Measurements from ENCODE around the gene RNF121.

Gene RNF121

DNA sequence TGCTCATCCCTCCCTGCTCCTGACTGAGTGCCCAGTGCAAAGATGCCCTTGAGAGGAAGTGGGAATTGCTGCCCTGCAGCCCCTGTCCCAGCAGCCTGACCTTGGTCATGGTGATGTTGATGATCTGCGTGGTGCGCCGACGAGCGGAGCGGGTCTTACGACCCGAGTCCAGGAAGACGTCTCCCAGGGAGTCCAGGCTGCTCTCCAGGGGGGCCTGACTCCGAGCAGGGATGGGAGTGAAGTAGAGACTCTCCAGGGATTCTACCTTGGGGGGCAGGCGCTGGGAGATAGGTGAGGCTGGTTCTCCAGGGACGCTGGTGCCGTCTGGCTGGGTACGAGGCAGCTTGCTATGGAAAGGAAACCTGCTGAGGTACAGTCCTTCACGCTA, 78.2 kb downstream of the RNF121 start:
- DNase-seq: no peak

- DNase-seq: no peak
Observed at GRCh38 chr11:72007587-72007986, 78.7 kb downstream of the RNF121 start.

DNA sequence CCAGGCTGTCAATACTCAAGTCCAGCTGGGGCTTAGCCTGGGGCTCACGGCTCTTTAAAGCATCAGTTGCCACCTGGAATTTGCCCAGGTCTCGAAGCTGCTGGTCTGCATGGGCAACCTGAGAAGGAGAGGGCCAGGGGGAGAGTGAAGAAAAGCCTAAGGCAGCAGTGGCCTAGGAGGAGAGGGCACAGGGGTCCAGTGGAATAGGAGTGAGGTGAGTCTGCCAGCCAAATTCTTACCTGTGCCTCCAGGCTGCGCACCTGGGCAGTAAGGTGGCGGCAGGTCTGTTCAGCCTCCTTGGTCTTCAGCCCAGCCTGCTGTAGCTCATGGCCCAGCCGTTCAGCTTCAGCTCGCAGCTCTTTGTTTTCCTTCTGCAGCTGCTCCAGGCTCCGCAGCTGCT, 79.9 kb downstream of the RNF121 start:
- no peak for DNase-seq

DNA sequence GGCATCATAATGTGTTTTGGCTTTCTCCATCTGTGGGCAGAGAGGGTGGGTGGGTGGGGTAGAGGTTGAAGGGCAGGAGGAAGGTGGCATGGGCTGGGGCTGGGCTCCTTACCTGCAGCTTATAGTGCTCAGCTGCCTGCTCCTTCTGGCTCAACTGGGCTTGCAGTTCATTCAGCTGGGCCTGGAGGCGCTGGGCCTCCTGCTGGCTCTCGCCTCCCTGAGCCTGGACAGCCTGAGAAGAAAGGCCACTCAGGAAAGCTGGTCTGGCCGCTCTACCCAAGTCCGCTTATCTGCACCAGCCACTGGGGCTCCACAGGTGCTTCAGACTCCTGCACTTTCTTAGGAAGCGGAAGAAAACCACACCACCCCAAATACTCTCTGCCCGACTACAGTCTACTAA, 80.3 kb downstream of the RNF121 start:
- DNase-seq: no peak

GRCh38 chr11:72010529-72011233, 81.8 kb downstream of the RNF121 start:
- no peak for DNase-seq

DNA sequence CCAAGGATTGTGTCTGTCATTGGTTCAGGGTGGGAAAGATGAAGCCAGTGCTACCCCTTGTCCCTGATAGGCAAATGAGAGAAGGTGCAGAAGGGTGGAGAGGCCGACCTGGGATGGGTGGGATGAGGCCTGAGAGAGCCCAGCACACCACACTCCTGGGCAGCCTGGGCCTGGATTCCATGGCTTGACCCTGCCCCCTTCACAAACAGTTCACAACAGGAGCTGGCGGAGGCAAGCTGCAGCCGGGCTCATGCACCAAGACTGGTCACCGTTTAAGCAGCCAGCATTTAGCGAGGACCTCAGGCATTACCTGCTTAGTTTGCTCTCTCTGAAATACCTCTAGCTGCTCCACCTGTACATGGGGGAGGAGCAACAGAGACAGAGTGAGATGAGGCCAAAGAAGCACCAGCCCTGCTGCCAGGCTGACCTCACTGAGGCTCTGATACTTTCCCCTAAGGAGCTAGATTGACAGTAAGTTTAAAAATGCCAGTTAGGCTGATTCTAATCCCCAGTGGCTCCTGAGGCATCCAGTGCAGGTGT, 83.3 kb downstream of the RNF121 start:
- no peak for DNase-seq

- DNase-seq: no peak
Observed at GRCh38 chr11:72012897-72013721, 84.3 kb downstream of the RNF121 start.

DNA sequence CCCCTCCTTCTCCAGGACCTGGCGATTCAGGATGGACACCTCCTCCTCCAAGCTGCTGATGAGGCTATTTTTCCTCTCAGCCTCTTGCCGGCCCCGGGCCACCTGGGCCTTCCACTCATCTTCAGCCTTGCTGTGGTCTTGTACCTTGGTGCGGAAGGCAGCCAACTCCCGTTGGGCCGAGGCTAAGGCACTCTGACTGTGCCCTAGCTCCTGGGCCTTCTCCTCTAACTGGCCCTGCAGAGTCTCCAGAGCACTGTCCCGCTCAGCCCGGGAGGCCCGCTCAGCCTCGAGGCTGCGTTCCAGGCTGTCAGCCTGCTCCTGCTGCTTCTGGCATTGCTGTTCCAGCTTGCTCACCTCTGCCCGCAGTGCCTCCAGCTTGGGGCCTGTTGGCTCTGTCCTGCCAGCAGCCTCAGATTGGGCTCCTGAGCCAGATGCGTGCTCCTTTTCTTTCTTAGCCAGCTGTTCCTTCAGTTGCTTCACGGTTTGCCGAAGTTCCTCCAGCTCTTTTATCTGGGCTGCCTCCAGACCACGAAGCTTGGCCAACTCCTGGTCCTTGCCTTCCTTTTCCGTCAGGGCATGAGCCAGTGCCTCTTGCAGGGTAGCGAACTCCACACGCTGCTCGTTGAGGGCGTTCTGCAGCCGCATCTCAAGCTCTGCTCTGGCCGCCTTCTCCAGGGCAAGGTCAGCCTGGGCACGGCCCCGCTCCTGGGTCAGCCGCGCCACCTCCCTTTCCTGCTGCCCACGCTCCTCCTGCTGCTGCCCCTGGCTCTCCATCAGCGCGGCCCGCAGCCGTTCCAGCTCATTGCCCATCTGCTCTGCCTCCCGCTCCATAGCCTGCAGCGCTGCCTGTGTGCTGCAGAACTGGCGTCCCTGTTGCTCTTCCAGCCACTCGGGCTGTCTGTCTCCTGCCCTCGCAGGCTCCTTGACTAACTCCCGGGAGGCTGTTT, 85.2 kb downstream of the RNF121 start:
- no peak for DNase-seq

GRCh38 chr11:72014761-72015320, 86.0 kb downstream of the RNF121 start:
- DNase-seq: no peak

DNA sequence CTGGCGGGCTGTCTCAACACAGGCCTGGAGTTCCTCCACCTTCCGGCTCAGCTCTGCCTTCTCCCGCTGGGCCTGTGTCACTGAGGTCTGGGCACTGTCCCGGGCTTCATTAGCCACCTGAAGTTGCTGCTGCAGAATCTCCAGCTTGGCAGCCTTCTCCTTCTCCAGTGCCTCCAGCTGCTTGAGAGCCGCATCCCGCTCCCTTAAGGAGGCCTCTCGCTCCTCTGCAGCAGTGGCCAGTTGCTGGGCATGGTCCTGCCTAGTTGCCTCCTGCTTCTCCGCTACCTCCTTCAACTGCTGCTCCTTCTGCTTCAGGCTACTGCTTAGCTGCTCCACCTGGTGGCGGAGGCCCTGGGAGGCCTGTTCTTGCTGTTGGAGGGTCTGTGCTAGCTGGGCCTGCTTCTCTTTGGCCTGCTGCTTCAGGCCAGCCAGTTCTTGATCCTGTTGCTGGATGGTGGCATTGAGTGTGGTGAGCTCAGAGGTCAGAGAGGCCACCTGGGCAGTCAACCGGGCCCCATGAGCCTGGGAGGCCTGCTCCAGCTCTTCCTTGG, 86.7 kb downstream of the RNF121 start:
- no peak for DNase-seq

GRCh38 chr11:72018171-72018570, 89.3 kb downstream of the RNF121 start:
- no peak for DNase-seq

DNA sequence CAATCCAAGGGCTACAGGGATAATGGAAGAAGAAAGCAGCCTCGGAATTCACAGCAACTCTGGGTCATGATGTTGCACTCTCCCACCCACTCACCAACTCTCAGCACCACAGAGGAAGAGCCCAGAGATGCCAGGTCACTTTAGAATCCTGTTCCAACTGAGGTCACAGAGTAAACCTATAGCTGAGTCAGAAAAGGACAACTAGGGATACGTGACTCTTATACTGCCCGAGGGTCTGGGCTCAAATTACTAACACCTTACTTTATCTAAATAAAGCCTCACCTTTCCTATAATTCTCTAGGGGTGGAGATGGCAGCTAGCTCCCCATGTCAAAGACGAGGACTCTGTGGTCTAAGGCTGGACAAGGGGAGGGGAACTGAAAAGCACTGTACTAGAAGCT, 94.5 kb downstream of the RNF121 start:
- no peak for DNase-seq

DNA sequence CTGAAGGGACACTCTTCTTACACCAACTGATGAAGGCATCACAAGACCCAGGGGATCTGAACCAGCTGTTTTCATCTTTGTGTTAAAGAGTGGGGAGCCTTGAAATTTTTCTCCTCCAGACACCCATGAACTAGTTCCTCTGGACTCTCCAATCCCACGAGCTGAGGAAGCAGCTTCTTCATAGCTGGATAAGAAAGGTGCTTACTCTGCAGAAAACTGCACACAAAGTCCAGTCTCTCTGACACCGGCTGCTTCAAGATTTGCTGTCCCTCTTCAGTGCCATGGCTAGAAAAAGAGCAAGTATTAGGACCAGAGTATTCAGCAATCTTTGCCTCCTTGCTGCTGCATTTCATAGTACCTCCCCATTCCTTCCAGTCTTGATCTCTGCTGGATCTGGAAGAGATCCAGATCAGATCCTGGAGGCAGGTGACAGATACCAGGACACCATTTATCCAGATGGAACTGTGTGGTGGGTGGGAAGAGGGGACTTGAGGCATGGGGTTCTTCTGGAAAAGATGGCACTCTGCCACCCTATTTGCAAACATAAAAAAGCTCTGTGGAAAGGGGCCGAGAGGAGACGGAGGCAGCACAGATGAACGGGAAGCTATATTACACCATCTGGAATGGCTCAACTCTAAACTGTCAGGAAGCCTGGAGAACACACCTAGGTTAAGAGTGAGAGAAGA, 95.4 kb downstream of the RNF121 start:
- no peak for DNase-seq

DNA sequence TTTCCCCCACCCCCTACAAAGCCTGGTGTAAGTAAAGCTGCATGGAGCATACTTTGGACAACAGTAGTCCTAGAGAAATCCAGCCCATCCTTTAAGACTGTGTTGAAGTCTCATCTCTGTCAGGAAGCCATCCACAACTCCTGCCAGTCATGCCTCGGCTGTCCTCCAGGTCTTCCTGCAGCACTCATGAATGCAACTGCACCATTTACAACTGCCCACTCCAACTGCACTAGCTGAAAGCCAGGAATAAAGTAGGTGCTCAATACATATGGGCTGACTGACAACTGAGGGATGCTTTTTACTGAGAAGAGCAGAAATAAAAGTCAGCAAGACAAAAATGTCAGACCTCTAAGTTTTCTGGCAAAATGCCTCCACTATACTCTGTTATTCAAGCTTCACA, 97.2 kb downstream of the RNF121 start:
- no peak for DNase-seq

DNA sequence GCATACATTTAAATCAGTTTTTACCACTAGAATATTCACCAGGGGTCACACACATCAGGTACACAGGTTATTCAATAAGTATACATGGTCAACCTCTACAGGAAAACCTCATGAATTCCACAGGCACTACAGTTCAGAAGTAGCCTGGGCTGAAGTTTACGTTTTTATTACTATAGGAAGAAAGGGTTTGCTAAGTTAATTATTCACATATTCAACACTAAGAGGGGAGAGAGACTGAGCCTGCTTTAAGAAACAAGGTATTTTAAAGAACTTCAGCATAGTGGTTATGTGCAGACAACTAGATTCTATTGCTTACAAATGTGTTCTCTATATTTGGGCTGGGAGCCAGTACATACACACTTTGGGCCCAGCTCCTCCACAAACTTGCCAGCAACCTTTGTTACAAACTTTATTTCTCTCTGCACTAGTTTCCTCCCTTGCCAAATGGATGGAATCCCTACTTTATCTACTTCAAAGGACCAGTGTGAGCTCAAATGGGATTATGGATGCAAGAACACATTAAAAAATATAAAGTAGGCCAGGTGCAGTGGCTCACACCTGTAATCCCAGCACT, 101.7 kb downstream of the RNF121 start:
- no peak for DNase-seq

DNA sequence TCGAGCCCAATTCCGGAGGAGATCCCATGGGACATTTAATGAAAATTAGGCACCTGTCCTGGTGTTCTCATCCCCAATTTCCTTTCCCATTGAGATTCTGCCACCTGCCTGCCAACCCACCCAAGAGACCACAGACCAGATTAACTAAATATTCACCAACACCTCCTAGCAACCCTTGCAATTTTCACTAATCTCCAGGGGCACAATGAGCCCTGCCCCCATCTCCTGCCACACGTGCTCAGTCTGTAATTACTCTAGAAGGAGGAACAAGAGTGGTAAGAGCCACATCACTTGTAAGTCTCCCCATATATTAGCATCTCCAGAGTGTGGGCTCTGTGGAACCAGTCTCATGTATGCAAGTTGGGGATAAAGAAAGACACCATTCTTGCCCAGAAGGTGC, 107.8 kb downstream of the RNF121 start:
- no peak for DNase-seq

DNA sequence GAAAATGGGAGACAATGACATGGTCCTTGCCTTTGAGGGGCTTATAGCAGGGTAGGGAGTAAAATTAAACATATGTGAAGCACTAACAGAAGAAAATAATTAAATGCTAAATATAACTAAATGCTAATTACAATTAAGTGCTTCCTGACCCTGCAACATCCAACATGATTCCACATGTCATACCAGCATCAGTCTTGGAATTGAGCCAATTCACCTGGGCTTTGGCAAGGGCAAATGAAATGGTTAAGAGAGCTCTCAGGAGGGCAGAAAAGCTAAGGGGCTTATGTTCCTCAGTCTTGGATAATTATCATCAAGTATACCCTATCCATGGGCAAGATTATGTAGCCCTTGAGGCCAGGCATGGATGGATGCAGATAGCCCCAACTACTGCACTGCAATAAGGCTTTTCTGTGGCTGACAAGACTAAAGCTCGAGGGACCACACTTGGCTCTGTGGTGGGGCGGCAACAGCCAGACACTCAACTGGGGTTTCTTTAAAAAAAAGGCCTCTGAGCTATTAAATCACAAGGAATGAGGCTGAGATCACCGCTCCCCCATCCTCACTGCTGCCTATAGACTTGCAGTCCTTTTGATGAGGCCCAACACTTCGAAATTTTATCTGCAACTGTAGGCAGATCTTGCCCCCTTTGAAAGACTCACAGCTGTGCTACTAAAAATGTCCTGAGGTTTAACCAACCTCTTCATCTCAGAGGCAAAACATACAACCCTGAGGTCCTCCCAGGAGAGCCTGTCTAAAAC, 108.9 kb downstream of the RNF121 start:
- no peak for DNase-seq

- DNase-seq: peak; percentile 36
Observed at GRCh38 chr11:72038491-72038890, 109.6 kb downstream of the RNF121 start.

DNA sequence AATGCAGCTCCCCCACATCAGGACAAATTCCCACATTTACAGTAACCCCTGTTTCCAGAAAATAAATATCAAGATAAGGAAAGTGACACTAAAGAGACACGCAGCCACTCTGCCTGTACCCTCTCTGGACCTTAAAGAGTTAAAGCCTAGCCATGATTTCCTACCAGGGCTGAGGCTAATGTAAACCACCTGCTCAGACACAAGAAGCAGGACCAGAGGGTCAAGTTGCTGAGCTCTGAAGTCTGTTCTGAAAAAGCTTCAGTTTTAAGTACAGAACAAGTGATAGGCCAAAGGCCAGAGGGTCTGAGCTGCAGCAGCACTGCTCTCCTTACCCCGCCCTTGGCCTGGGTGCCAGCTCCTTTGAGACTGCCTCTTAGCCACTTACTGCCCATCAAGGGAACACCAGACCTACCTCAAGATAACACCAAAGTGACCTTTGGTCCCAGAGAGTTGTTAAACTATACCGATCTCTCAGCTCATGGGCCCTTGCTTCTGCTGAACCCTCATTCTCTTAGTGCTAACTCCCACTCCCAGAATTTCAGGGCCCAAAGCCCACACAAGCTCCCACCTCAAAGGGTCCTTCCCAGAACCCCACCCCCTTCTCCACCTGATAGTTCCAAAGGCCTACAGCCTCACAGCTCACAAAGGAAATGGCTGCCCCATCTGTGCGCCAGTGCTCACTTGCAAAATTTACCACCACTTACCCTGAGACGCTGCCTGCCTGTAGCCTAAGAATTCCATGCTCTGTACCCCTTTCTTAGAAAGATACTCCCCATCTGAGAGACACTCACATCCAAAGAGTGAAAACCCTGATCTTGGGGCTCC, 110.4 kb downstream of the RNF121 start:
- DNase-seq: no peak
